Spleen (tissue), 7 donors: ENCODE results near the gene ROR1.

Source experiments
- POLR2A ChIP-seq, 3 donors: fragments of 450-650 bp; IDR thresholded peaks; one replicate each; pipeline ENCODE4 v1.5.1; 2017; ENCODE audit warnings: antibody characterized with exemption in 3 of 3, mild to moderate bottlenecking in 1 of 3
- POLR2AphosphoS5 ChIP-seq, 3 donors: sonication (generic); formaldehyde crosslinking; IDR thresholded peaks; one replicate each; pipeline ENCODE4 v1.5.1; 2017; ENCODE audit warnings: antibody characterized with exemption in 3 of 3
- TF ChIP-seq, protein P1 (sequence below), 11 experiments: fragments of 200-600 bp in 7 of 11; fragments of 450-650 bp in 4 of 11; sonication (generic) in 4 of 11; IDR thresholded peaks in 8 of 11; conservative IDR thresholded peaks in 3 of 11; 1 replicate in 7 of 11; 2 replicates in 4 of 11; pipeline versions ENCODE4 v1.4.0 to v1.8.0; 2016 to 2021; ENCODE audit warnings: antibody characterized with exemption in 11 of 11, inconsistent platforms in 4 of 11, mild to moderate bottlenecking in 1 of 11
- donor health status: DM: no; HTN: no; CAD: no; lungs with moderate emphysema.
- donor health status: DM: no; HTN: no; CAD: no.
- donor health status: DM: no; HTN: no; CAD: no.

DNA sequence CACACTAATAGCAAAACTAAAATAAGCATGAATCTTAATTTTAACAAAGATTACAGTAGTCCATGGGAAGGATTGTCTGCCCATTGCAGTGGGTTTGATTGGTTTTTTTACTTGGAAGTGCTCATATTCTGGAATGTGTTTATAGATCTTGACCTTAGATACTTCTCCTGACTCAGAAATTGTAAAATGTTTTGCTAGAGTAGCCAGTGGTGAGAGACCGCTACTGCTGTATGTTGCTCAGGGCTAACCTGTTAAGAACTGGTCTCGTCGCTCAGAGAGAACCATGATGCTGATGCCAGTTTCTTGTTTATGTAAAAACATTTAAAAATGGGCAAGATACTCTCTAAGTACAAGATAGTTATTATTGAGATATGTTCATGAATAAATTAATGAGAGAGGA, 99.9 kb downstream of the ROR1 start:
- TF ChIP-seq, protein P1, sequence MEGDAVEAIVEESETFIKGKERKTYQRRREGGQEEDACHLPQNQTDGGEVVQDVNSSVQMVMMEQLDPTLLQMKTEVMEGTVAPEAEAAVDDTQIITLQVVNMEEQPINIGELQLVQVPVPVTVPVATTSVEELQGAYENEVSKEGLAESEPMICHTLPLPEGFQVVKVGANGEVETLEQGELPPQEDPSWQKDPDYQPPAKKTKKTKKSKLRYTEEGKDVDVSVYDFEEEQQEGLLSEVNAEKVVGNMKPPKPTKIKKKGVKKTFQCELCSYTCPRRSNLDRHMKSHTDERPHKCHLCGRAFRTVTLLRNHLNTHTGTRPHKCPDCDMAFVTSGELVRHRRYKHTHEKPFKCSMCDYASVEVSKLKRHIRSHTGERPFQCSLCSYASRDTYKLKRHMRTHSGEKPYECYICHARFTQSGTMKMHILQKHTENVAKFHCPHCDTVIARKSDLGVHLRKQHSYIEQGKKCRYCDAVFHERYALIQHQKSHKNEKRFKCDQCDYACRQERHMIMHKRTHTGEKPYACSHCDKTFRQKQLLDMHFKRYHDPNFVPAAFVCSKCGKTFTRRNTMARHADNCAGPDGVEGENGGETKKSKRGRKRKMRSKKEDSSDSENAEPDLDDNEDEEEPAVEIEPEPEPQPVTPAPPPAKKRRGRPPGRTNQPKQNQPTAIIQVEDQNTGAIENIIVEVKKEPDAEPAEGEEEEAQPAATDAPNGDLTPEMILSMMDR (IDR thresholded peaks at IDR 0.05 in 8 of 11, conservative IDR thresholded peaks at IDR 0.05 in 3 of 11) = no peak
- TF ChIP-seq POLR2A (IDR thresholded peaks at IDR 0.05) = no peak
- no peak for TF ChIP-seq POLR2AphosphoS5 (IDR thresholded peaks at IDR 0.05)
